ELF-1 (cell line): ENCODE data around the gene DPYD.

Source experiments
- DNase-seq: peaks from one replicate; pipeline ENCODE4 v3.0.0-alpha.2; 2016; ENCODE audit warnings: low read depth, low spot score

Gene DPYD

DNA sequence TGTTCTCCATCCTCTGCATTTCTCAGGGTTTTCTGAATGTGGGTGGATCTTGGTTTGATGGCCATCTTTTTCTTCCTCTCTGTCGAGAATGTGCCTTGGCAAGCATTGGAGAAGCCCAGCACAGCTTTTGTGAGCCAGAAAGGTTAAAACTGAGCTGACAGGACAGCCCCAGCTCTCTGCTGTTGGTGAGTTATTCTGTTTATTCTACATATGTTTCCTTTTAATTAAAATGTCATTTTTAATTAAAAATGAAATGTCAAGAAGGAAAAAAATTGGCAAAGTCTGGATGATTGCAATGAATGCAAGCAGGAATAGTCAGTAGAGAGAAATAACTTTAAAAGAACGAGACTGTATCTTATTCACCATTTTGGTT is 873.4 kb downstream of the DPYD start:
- no peak for DNase-seq

GRCh38 chr1:97046765-97047420 is 873.9 kb downstream of the DPYD start:
- DNase-seq: no peak

DNA sequence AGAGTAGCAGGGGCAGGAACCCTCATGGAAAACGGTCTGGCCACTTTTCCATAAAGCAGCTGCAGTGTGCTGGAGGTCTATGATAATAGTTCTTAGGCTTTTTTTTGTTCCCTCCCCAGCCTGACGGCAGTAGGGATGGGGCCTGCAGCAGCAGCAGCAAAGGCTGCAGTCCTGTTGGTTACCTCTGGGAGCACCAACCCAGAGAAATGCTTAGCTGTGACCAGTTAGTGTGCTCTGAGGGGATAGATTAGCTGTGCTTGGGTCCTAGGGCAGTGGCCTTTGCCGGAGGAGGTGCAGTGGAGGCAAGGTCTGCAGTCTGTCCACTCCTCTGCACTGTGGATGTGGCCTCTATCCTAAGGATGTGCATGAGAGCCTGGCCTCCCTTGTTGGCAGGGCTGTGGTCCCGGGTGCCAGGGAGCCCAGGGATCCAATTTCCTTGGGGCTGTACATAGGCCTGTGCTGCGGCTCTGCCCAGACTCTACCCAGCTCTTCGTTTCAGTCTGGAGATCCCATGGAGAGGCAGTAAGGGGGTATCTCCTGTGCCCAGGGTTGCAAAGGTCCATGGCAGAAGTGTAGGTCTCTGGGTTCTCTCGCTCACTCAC is 876.6 kb downstream of the DPYD start:
- DNase-seq: no peak

DNA sequence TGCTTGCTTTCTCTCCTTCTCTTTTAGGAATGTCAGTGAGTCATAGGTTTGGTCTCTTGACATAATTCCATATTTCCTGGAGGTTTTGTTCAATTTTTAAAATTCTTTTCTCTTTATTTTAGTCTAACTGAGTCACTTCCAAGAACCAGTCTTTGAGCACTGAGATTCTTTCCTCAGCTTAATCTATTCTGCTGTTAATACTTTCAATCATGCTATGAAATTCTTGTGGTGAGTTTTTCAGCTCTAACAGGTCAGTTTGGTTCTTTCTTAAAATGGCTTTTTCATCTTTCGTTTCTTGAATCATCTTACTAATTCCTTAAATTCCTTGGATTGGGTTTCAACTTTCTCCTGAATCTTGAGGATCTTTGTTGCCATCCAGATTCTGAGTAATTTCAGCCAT is 878.3 kb downstream of the DPYD start:
- no peak for DNase-seq

DNA sequence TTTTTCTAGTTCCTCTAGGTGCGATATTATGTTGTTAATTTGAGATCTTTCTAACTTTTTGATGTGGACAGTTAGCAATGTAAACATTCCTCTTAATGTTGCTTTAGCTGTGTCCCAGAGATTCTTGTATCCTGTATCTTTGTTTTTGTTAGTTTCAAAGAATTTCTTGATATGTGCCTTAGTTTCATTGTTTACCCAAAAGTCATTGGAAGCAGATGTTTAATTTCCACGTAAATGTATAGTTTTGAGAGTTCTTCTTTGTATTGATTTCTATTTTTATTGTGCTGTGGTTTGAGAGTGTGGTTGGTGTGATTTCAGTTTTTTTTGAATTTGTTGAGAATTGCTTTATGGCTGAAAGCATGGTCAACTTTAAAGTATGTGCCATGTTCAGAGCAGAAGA is 879.8 kb downstream of the DPYD start:
- no peak for DNase-seq

DNA sequence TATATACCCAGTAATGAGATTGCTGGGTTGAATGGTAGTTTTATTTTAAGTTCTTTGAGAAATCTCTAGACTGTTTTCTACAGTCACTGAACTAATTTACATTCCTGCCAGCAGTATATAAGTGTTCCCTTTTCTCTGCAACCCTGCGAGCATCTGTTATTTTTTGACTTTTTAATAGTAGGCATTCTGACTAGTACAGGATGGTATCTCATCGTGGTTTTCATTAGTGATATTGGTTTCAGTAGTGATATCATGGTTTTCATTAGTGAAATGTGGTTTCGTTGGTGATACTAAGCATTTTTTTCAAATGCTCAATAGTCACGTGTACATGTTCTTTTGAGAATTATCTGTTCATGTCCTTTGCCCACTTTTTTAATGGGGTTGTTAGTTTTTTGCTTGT is 882.4 kb downstream of the DPYD start:
- no peak for DNase-seq

DNA sequence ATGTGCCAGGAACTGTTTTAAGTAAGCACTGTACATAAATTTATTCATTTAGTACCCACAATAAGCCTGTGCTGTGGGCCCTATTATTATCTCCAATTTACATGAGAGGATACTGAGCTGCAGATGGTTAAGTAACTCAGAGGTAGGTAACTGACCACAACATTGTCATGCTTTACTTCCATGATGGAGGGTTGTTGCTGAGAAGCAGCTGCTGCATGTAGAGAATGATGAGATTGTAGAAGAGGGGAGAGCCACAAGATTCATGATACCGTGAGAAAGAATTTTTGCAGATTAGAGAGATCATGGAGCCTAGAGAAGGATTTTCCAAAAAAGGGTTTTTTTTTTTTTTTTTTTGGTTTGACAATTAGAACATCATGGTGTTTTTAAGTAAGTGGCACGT is 886.2 kb downstream of the DPYD start:
- no peak for DNase-seq

- DNase-seq: no peak
These were observed 886.9 kb downstream of the DPYD start for GRCh38 chr1:97033949-97034348.
